ENCODE data around the gene NPRL2. TPM values are rescaled to one million over a fixed set of nuclear protein-coding genes. Genes with fewer than 3 reads are reported as not detected.

NPRL2 gene
- total and polyA plus RNA-seq, 2 experiments from 2014 or later = 22.3 to 27.7 TPM

- peak overlapping the region; percentile 78 for H3K4me3 ChIP-seq
- H3K36me3 Mint-ChIP-seq (ENCODE audit: low read depth) = no peaks in the 10 kb centered on the region
- DNase-seq (ENCODE audit: low spot score) (peak; percentile 97), ATAC-seq (peak; percentile 86)
- H3K4me1 ChIP-seq (ENCODE audit: insufficient read depth) = no peaks in the 10 kb centered on the region
- no peaks in the 10 kb centered on the region for H3K36me3 ChIP-seq (ENCODE audit: insufficient read depth)
- H3K4me1 Mint-ChIP-seq = peaks cover 4% of the 10 kb centered on the region; the same call in 1 of the 3 replicates
- H3K27ac Mint-ChIP-seq = 0 out of 2 replicates have a peak overlapping the region, but pooled peaks have one; percentile 40
- peak overlapping the region; percentile 77 for H3K4me3 Mint-ChIP-seq
- H3K27me3 ChIP-seq (ENCODE audit: insufficient read depth) = peaks cover 11% of the 10 kb centered on the region; the same call in 1 of the 2 replicates
- H3K27me3 Mint-ChIP-seq (ENCODE audit: insufficient read depth, low read depth, poor library complexity) = peaks cover 16% of the 10 kb centered on the region
- H4K20me1 ChIP-seq (replicated peaks; ENCODE audit: insufficient read depth) = no peaks in the 10 kb centered on the region
- H2AFZ ChIP-seq = peak overlapping the region; percentile 86
- no peaks in the 10 kb centered on the region for H3K79me2 ChIP-seq (replicated peaks; ENCODE audit: insufficient read depth)
- H3K9me3 Mint-ChIP-seq = no peaks in the 10 kb centered on the region; the same call in 2 of the 3 replicates
- TF ChIP-seq ZNF331 (CRISPR knock-in tag; IDR thresholded peaks at IDR 0.05; ENCODE audit: low read depth) = no peak
- peak; percentile 66 for TF ChIP-seq CREB1 (CRISPR knock-in tag; IDR thresholded peaks at IDR 0.05; ENCODE audit: low read depth)
- peak; percentile 17 to 60; a peak in 2 of 4 replicates for TF ChIP-seq CTCF (conservative IDR thresholded peaks at IDR 0.05; ENCODE audit: low read depth in 2 of 2)
- TF ChIP-seq STAT1 (IDR thresholded peaks at IDR 0.05; ENCODE audit: unreplicated experiment) = no peak
- no peak for TF ChIP-seq NANOG (IDR thresholded peaks at IDR 0.05; ENCODE audit: borderline replicate concordance)
- TF ChIP-seq POLR2AphosphoS5 (IDR thresholded peaks at IDR 0.05; ENCODE audit: low read depth) = peak; percentile 53; the same call in 1 of the 2 replicates
- peak overlapping the region; percentile 95 for H3K4me2 ChIP-seq
- H3F3A ChIP-seq (replicated peaks; ENCODE audit: low read depth) = 0 out of 2 replicates have a peak, but pooled peaks cover 5% of the 10 kb centered on the region
- no peaks in the 10 kb centered on the region for H3K9me2 ChIP-seq (ENCODE audit: insufficient read depth)
- no peak overlapping the region for H3K27ac ChIP-seq (ENCODE audit: low read depth)
These were observed 14.7 kb upstream of the NPRL2 start for GRCh38 chr3:50365080-50365841.

GRCh38 chr3:50364573-50365079 is 14.1 kb upstream of the NPRL2 start:
- H3F3A ChIP-seq (replicated peaks; ENCODE audit: low read depth) = 0 out of 2 replicates have a peak, but pooled peaks cover 5% of the 10 kb centered on the region
- H4K20me1 ChIP-seq (replicated peaks; ENCODE audit: insufficient read depth) = no peaks in the 10 kb centered on the region
- Mint-ChIP-seq H3K27me3 (ENCODE audit: insufficient read depth, low read depth, poor library complexity) (peaks cover 20% of the 10 kb centered on the region), H3K36me3 (ENCODE audit: low read depth) (no peaks in the 10 kb centered on the region), H3K4me3 (peak overlapping the region; percentile 77), H3K4me1 (peaks cover 9% of the 10 kb centered on the region; the same call in 2 of the 3 replicates), H3K27ac (no peak overlapping the region), H3K9me3 (no peaks in the 10 kb centered on the region; the same call in 2 of the 3 replicates)
- H3K79me2 ChIP-seq (replicated peaks; ENCODE audit: insufficient read depth) = no peaks in the 10 kb centered on the region
- H3K4me1 ChIP-seq (ENCODE audit: insufficient read depth) = no peaks in the 10 kb centered on the region
- peak overlapping the region; percentile 76 for H2AFZ ChIP-seq
- no peak overlapping the region for H3K27ac ChIP-seq (ENCODE audit: low read depth)
- no peaks in the 10 kb centered on the region for H3K36me3 ChIP-seq (ENCODE audit: insufficient read depth)
- H3K4me2 ChIP-seq = peak overlapping the region; percentile 81
- H3K27me3 ChIP-seq (ENCODE audit: insufficient read depth) = peaks cover 11% of the 10 kb centered on the region; the same call in 1 of the 2 replicates
- no peaks in the 10 kb centered on the region for H3K9me2 ChIP-seq (ENCODE audit: insufficient read depth)
- peak overlapping the region; percentile 78 for H3K4me3 ChIP-seq
- DNase-seq (ENCODE audit: low spot score) (peak; percentile 75), ATAC-seq (peak; percentile 61)
- TF ChIP-seq JUNB (IDR thresholded peaks at IDR 0.05; ENCODE audit: unreplicated experiment) (no peak), STAT1 (IDR thresholded peaks at IDR 0.05; ENCODE audit: unreplicated experiment) (no peak), POLR2AphosphoS5 (IDR thresholded peaks at IDR 0.05; ENCODE audit: low read depth) (no peak), EZH2phosphoT487 (IDR thresholded peaks at IDR 0.05; ENCODE audit: unreplicated experiment) (no peak), ZNF114 (CRISPR knock-in tag; IDR thresholded peaks at IDR 0.05) (no peak), ZNF331 (CRISPR knock-in tag; IDR thresholded peaks at IDR 0.05; ENCODE audit: low read depth) (no peak), NANOG (IDR thresholded peaks at IDR 0.05; ENCODE audit: borderline replicate concordance) (no peak), CTCF (conservative IDR thresholded peaks at IDR 0.05; ENCODE audit: low read depth in 2 of 2) (no peak), CREB1 (CRISPR knock-in tag; IDR thresholded peaks at IDR 0.05; ENCODE audit: low read depth) (no peak)
